OCI-LY3 (cell line): ENCODE measurements around the gene SPIRE1.

Experiments
- EZH2phosphoT487 ChIP-seq: fragments of 200-600 bp; shearing (Covaris generic); IDR thresholded peaks from 2 replicates; pipeline ENCODE4 v1.6.1; 2018; ENCODE audit warnings: antibody characterized with exemption, mixed run types, low read depth
- TF ChIP-seq, protein P1 (sequence below): fragments of 200-600, 300-600 bp; sonication (generic); IDR thresholded peaks from 2 replicates; pipeline ENCODE4 v1.5.1; 2014; ENCODE audit warnings: antibody characterized with exemption, low read length, low read depth

DNA sequence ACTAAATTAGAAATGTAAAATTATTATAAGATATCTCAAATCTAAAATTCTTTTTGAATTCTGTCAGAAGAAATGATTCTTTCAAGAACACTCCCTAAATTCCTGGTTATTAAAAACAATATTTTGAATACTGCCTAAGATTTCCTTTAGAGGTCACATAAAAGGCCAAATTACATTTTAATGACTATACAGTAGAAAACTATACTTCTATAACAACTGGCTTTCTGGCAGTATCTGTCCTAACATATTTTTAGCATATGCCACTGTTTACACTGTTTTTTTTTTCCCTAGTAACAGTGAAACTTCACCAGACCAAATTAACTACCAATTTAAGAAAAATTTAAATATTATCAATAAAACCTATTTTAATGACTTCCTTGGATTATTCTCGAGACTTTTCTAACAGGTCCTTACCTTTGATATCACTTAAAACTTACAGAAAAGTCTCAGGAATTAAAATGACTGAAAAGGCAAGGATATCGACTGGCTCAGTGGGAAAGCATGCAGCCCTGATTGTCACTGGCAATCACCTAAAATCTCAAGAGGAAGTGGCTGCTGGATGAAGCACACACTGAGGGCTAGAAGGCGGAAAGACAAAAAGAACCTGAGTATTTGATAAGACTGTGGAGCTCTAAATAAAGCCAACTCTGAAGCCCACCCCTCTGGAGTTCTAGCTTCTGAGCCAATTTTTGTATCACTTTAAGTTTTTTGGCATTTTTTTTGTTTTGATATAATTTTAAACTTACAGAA, 59.6 kb downstream of the SPIRE1 start:
- TF ChIP-seq, protein P1, sequence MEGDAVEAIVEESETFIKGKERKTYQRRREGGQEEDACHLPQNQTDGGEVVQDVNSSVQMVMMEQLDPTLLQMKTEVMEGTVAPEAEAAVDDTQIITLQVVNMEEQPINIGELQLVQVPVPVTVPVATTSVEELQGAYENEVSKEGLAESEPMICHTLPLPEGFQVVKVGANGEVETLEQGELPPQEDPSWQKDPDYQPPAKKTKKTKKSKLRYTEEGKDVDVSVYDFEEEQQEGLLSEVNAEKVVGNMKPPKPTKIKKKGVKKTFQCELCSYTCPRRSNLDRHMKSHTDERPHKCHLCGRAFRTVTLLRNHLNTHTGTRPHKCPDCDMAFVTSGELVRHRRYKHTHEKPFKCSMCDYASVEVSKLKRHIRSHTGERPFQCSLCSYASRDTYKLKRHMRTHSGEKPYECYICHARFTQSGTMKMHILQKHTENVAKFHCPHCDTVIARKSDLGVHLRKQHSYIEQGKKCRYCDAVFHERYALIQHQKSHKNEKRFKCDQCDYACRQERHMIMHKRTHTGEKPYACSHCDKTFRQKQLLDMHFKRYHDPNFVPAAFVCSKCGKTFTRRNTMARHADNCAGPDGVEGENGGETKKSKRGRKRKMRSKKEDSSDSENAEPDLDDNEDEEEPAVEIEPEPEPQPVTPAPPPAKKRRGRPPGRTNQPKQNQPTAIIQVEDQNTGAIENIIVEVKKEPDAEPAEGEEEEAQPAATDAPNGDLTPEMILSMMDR = no peak
- no peak for TF ChIP-seq EZH2phosphoT487
